HPDE6-E6E7 (cell line): ENCODE data around the gene TMEM250.

Experiments used
- DNase-seq: peaks from one replicate; pipeline ENCODE4 v3.0.0; 2011; ENCODE audit warnings: missing footprints; ENCODE audit errors: extremely low spot score

The TMEM250 gene

GRCh38 chr9:136082496-136083361, 35.9 kb downstream of the TMEM250 start:
- no peak for DNase-seq

- DNase-seq = no peak
Observed at GRCh38 chr9:136081826-136082495, 36.7 kb downstream of the TMEM250 start.

- DNase-seq = no peak
Observed at GRCh38 chr9:136081113-136081825, 37.4 kb downstream of the TMEM250 start.

GRCh38 chr9:136080716-136081112, 38.0 kb downstream of the TMEM250 start:
- no peak for DNase-seq

GRCh38 chr9:136079916-136080246, 38.8 kb downstream of the TMEM250 start:
- no peak for DNase-seq

GRCh38 chr9:136079211-136079915, 39.3 kb downstream of the TMEM250 start:
- no peak for DNase-seq

GRCh38 chr9:136078498-136079011, 40.1 kb downstream of the TMEM250 start:
- DNase-seq = no peak

- DNase-seq = no peak
Observed at GRCh38 chr9:136078024-136078423, 40.7 kb downstream of the TMEM250 start.

GRCh38 chr9:136077491-136077890, 41.2 kb downstream of the TMEM250 start:
- no peak for DNase-seq

GRCh38 chr9:136075881-136076678, 42.6 kb downstream of the TMEM250 start:
- no peak for DNase-seq

- no peak for DNase-seq
Observed at GRCh38 chr9:136075134-136075841, 43.4 kb downstream of the TMEM250 start.

GRCh38 chr9:136074706-136075105, 44.0 kb downstream of the TMEM250 start:
- DNase-seq = no peak
